H1 (cell line): Measurements from ENCODE around the gene AGAP1. TPM values are rescaled to one million over a fixed set of nuclear protein-coding genes. Genes with fewer than 3 reads are reported as not detected.

Experiments
- ATF3 ChIP-seq: IDR thresholded peaks from 2 replicates; pipeline ENCODE4 v1.6.1; 2011; ENCODE audit warnings: low read depth, mild to moderate bottlenecking, low read length; ENCODE audit not compliant: insufficient read depth
- CBX5 ChIP-seq: fragments of 300-800, 300-1000 bp; sonication (generic); IDR thresholded peaks from 2 replicates; pipeline ENCODE4 v1.7.1; 2016; ENCODE audit warnings: antibody characterized with exemption, low read length, low read depth
- CHD2 ChIP-seq: IDR thresholded peaks from 2 replicates; pipeline ENCODE4 v1.6.1; 2012; ENCODE audit warnings: low read length, improper control_type of control experiment
- EZH2 ChIP-seq: fragments of 200-600 bp; sonication (generic); IDR thresholded peaks from 2 replicates; pipeline ENCODE4 v1.7.1; 2012; ENCODE audit warnings: low read depth, mild to moderate bottlenecking, moderate library complexity, low read length, inconsistent platforms; ENCODE audit not compliant: severe bottlenecking
- HDAC6 ChIP-seq: IDR thresholded peaks from one replicate; pipeline ENCODE4 v1.7.1; 2012; ENCODE audit warnings: low read depth, mild to moderate bottlenecking, inconsistent platforms, low read length, moderate library complexity
- POLR2A ChIP-seq, 2 experiments: IDR thresholded peaks; 1 replicate in 1 of 2; 2 replicates in 1 of 2; pipeline ENCODE4 v1.6.1; 2011; ENCODE audit warnings: low read depth in 2 of 2, low read length in 2 of 2, mild to moderate bottlenecking in 2 of 2; ENCODE audit errors: control extremely low read depth in 1 of 2
- SIRT6 ChIP-seq: IDR thresholded peaks from one replicate; pipeline ENCODE4 v1.7.1; 2012; ENCODE audit warnings: low read length, inconsistent platforms
- SIX5 ChIP-seq: IDR thresholded peaks from 2 replicates; pipeline ENCODE4 v1.6.1; 2011; ENCODE audit warnings: mild to moderate bottlenecking, low read depth, low read length
- SUZ12 ChIP-seq: fragments of 200-600 bp; sonication (generic); IDR thresholded peaks from 2 replicates; pipeline ENCODE4 v1.6.1; 2012; ENCODE audit warnings: mild to moderate bottlenecking, inconsistent platforms, low read length, moderate library complexity, mixed read lengths
- YY1 ChIP-seq: IDR thresholded peaks from 2 replicates; pipeline ENCODE4 v1.6.1; 2011; ENCODE audit warnings: low read depth, mild to moderate bottlenecking, low read length
- polyA plus RNA-seq, 7 experiments: library from polyadenylated mRNA; depleted of rRNA in 3 of 7; stranded (reverse) in 5 of 7; unstranded in 2 of 7; fragments of >200 nt in 5 of 7; fragments of 200-250 nt in 2 of 7; gene quantifications; 1 replicate in 5 of 7; 2 replicates in 1 of 7; 4 replicates in 1 of 7; pipeline versions ENCODE4 v1.2.1 to v1.2.3, GENCODE V29; 2011 to 2013; ENCODE audit warnings: missing spikeins in 2 of 7, mixed read lengths in 2 of 7
- total RNA-seq: library from RNA; stranded (reverse); fragmentation: NEBNext Ultra II Directional; extraction: Animal tissue kit (Norgen Biotek cat#: 25700); gene quantifications from 2 replicates; pipeline ENCODE4 v1.2.1, GENCODE V29; 2021
- TF ChIP-seq, protein P1 (sequence below): fragments of 300-600 bp; sonication (generic); IDR thresholded peaks from 2 replicates; pipeline ENCODE4 v1.7.1; 2012; ENCODE audit warnings: low read length, moderate library complexity, mild to moderate bottlenecking, inconsistent platforms; ENCODE audit not compliant: insufficient replicate concordance
- TF ChIP-seq, protein P2 (sequence below): IDR thresholded peaks from 2 replicates; pipeline ENCODE4 v1.6.1; 2012; ENCODE audit warnings: inconsistent platforms

AGAP1 gene
- total and polyA plus RNA-seq, 2 of the 8 experiments (the other 6 are each of a cell fraction or from before 2014, with no cell fraction given) = 18.1 to 39.4 TPM

DNA sequence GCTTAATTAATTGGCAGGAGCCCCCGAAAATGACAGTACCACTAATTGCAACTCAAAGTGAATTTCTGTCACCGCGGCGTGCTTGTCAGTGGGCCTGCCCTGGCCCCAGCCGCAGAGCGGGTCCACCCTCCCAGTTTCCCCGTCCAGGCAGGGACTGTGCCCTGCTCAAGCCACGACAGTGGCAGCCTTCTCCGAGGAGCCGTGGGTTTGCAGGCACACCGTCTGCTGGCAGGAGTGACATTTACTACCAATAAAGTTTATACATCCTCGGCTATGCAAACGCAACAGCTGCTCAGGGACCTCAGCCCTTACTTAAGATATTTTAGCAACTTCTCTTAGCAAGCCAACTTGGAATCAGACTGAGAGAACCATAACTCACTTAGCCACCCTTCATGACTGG, 561.6 kb downstream of the AGAP1 start (continued):
- TF ChIP-seq, protein P1, sequence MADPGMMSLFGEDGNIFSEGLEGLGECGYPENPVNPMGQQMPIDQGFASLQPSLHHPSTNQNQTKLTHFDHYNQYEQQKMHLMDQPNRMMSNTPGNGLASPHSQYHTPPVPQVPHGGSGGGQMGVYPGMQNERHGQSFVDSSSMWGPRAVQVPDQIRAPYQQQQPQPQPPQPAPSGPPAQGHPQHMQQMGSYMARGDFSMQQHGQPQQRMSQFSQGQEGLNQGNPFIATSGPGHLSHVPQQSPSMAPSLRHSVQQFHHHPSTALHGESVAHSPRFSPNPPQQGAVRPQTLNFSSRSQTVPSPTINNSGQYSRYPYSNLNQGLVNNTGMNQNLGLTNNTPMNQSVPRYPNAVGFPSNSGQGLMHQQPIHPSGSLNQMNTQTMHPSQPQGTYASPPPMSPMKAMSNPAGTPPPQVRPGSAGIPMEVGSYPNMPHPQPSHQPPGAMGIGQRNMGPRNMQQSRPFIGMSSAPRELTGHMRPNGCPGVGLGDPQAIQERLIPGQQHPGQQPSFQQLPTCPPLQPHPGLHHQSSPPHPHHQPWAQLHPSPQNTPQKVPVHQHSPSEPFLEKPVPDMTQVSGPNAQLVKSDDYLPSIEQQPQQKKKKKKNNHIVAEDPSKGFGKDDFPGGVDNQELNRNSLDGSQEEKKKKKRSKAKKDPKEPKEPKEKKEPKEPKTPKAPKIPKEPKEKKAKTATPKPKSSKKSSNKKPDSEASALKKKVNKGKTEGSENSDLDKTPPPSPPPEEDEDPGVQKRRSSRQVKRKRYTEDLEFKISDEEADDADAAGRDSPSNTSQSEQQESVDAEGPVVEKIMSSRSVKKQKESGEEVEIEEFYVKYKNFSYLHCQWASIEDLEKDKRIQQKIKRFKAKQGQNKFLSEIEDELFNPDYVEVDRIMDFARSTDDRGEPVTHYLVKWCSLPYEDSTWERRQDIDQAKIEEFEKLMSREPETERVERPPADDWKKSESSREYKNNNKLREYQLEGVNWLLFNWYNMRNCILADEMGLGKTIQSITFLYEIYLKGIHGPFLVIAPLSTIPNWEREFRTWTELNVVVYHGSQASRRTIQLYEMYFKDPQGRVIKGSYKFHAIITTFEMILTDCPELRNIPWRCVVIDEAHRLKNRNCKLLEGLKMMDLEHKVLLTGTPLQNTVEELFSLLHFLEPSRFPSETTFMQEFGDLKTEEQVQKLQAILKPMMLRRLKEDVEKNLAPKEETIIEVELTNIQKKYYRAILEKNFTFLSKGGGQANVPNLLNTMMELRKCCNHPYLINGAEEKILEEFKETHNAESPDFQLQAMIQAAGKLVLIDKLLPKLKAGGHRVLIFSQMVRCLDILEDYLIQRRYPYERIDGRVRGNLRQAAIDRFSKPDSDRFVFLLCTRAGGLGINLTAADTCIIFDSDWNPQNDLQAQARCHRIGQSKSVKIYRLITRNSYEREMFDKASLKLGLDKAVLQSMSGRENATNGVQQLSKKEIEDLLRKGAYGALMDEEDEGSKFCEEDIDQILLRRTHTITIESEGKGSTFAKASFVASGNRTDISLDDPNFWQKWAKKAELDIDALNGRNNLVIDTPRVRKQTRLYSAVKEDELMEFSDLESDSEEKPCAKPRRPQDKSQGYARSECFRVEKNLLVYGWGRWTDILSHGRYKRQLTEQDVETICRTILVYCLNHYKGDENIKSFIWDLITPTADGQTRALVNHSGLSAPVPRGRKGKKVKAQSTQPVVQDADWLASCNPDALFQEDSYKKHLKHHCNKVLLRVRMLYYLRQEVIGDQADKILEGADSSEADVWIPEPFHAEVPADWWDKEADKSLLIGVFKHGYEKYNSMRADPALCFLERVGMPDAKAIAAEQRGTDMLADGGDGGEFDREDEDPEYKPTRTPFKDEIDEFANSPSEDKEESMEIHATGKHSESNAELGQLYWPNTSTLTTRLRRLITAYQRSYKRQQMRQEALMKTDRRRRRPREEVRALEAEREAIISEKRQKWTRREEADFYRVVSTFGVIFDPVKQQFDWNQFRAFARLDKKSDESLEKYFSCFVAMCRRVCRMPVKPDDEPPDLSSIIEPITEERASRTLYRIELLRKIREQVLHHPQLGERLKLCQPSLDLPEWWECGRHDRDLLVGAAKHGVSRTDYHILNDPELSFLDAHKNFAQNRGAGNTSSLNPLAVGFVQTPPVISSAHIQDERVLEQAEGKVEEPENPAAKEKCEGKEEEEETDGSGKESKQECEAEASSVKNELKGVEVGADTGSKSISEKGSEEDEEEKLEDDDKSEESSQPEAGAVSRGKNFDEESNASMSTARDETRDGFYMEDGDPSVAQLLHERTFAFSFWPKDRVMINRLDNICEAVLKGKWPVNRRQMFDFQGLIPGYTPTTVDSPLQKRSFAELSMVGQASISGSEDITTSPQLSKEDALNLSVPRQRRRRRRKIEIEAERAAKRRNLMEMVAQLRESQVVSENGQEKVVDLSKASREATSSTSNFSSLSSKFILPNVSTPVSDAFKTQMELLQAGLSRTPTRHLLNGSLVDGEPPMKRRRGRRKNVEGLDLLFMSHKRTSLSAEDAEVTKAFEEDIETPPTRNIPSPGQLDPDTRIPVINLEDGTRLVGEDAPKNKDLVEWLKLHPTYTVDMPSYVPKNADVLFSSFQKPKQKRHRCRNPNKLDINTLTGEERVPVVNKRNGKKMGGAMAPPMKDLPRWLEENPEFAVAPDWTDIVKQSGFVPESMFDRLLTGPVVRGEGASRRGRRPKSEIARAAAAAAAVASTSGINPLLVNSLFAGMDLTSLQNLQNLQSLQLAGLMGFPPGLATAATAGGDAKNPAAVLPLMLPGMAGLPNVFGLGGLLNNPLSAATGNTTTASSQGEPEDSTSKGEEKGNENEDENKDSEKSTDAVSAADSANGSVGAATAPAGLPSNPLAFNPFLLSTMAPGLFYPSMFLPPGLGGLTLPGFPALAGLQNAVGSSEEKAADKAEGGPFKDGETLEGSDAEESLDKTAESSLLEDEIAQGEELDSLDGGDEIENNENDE = no peak
- TF ChIP-seq, protein P2, sequence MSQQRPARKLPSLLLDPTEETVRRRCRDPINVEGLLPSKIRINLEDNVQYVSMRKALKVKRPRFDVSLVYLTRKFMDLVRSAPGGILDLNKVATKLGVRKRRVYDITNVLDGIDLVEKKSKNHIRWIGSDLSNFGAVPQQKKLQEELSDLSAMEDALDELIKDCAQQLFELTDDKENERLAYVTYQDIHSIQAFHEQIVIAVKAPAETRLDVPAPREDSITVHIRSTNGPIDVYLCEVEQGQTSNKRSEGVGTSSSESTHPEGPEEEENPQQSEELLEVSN = no peak
- TF ChIP-seq SUZ12 (no peak), CHD2 (no peak), ATF3 (no peak), SIRT6 (no peak), HDAC6 (no peak), CBX5 (no peak), EZH2 (no peak), SIX5 (no peak), YY1 (no peak), POLR2A (IDR thresholded peaks at IDR 0.05; ENCODE audit: control extremely low read depth in 1 of 2, low read depth in 2 of 2, low read length in 2 of 2) (no peak)
